Neural crest cell (in vitro differentiated cells): Measurements from ENCODE around the gene WWTR1. TPM values are rescaled to one million over a fixed set of nuclear protein-coding genes. Genes with fewer than 3 reads are reported as not detected.

ENCODE experiments used
- DNase-seq: peaks from one replicate; pipeline ENCODE4 v3.0.0; 2021; ENCODE audit warnings: low read depth, mixed read lengths, low spot score
- H3K27ac Mint-ChIP-seq: one replicate; pipeline ENCODE4 v1.8.0; 2021; ENCODE audit warnings: mild to moderate bottlenecking, mixed read lengths; ENCODE audit not compliant: unreplicated experiment
- H3K27me3 Mint-ChIP-seq: 2 replicates; pipeline ENCODE4 v1.8.0; 2021; ENCODE audit warnings: low read depth, mild to moderate bottlenecking, mixed read lengths
- H3K36me3 Mint-ChIP-seq: 2 replicates; pipeline ENCODE4 v1.8.0; 2021; ENCODE audit warnings: low read depth, mild to moderate bottlenecking, mixed read lengths
- H3K4me1 Mint-ChIP-seq: 2 replicates; pipeline ENCODE4 v1.8.0; 2021; ENCODE audit warnings: mixed read lengths
- H3K4me3 Mint-ChIP-seq: one replicate; pipeline ENCODE4 v1.8.0; 2021; ENCODE audit warnings: mild to moderate bottlenecking, mixed read lengths
- H3K9me3 Mint-ChIP-seq: 2 replicates; pipeline ENCODE4 v1.8.0; 2021; ENCODE audit warnings: mixed read lengths
- CTCF ChIP-seq: fragments of 200-600 bp; sonication (generic); conservative IDR thresholded peaks from 2 replicates; pipeline ENCODE4 v1.5.0; 2021; ENCODE audit warnings: antibody characterized with exemption, mild to moderate bottlenecking
- total RNA-seq: library from RNA; stranded (reverse); gene quantifications from 2 replicates; pipeline ENCODE4 v1.2.1, GENCODE V29; 2021

Gene WWTR1
- total RNA-seq, 1 donor from 2014 or later, result 35.6 TPM

- no peaks in the 10 kb centered on the region for H3K9me3 Mint-ChIP-seq
- no peaks in the 10 kb centered on the region for H3K27me3 Mint-ChIP-seq
- DNase-seq, result no peak
- H3K36me3 Mint-ChIP-seq, result no peaks in the 10 kb centered on the region
- peaks cover 6% of the 10 kb centered on the region for H3K4me1 Mint-ChIP-seq
- no peak overlapping the region for H3K4me3 Mint-ChIP-seq
- no peak overlapping the region for H3K27ac Mint-ChIP-seq
- TF ChIP-seq CTCF, result no peak
Observed at GRCh38 chr3:149516920-149517319, 140.9 kb downstream of the WWTR1 start.

- Mint-ChIP-seq H3K27ac (no peak overlapping the region), H3K4me3 (no peak overlapping the region), H3K9me3 (no peaks in the 10 kb centered on the region), H3K4me1 (peaks cover 6% of the 10 kb centered on the region), H3K36me3 (no peaks in the 10 kb centered on the region), H3K27me3 (no peaks in the 10 kb centered on the region)
- no peak for DNase-seq
- TF ChIP-seq CTCF, result no peak
Observed at GRCh38 chr3:149515249-149515648, 142.6 kb downstream of the WWTR1 start.

GRCh38 chr3:149514471-149514870 is 143.4 kb downstream of the WWTR1 start:
- Mint-ChIP-seq H3K27me3 (no peaks in the 10 kb centered on the region), H3K4me1 (peaks cover 6% of the 10 kb centered on the region), H3K36me3 (no peaks in the 10 kb centered on the region), H3K27ac (no peak overlapping the region), H3K9me3 (no peaks in the 10 kb centered on the region), H3K4me3 (no peak overlapping the region)
- no peak for TF ChIP-seq CTCF
- DNase-seq, result no peak

GRCh38 chr3:149512073-149512782 is 145.6 kb downstream of the WWTR1 start:
- Mint-ChIP-seq H3K27ac (peak overlapping the region; percentile 23), H3K4me1 (peaks cover 6% of the 10 kb centered on the region), H3K9me3 (no peaks in the 10 kb centered on the region), H3K36me3 (no peaks in the 10 kb centered on the region), H3K4me3 (peak overlapping the region; percentile 6), H3K27me3 (no peaks in the 10 kb centered on the region)
- DNase-seq, result peak; percentile 61
- TF ChIP-seq CTCF, result peak; percentile 91

- no peaks in the 10 kb centered on the region for H3K27me3 Mint-ChIP-seq
- no peak overlapping the region for H3K27ac Mint-ChIP-seq
- TF ChIP-seq CTCF, result no peak
- no peaks in the 10 kb centered on the region for H3K36me3 Mint-ChIP-seq
- H3K4me3 Mint-ChIP-seq, result no peak overlapping the region
- DNase-seq, result no peak
- H3K4me1 Mint-ChIP-seq, result peaks cover 6% of the 10 kb centered on the region
- no peaks in the 10 kb centered on the region for H3K9me3 Mint-ChIP-seq
Observed at GRCh38 chr3:149511040-149511626, 146.7 kb downstream of the WWTR1 start.
